ENCODE measurements around the gene TRPC4. TPM values are rescaled to one million over a fixed set of nuclear protein-coding genes. Genes with fewer than 3 reads are reported as not detected.

TRPC4 gene
- total RNA-seq, 8 experiments from 2014 or later, result 0.25 to 7.3 (median 3.1) TPM

- in situ Hi-C loops (cut with MboI; ENCODE audit: low pct_unique_long_range_greater_than_20kb in 2 of 9, low sequenced_read_pairs in 9 of 9, unreplicated experiment in 9 of 9), result loop anchor here in 2 of 9 experiments (25.0 kb wide), 3 partner anchors 222 to 597 kb away; partner anchors contain the start of gene TRPC4 (in 1 of the 2)
These were observed 229.1 kb downstream of the TRPC4 start for GRCh38 chr13:37640499-37640898.

GRCh38 chr13:37636701-37637100, 232.9 kb downstream of the TRPC4 start:
- in situ Hi-C loops (cut with MboI; ENCODE audit: low pct_unique_long_range_greater_than_20kb in 2 of 9, low sequenced_read_pairs in 9 of 9, unreplicated experiment in 9 of 9), result loop anchor here in 2 of 9 experiments (25.0 kb wide), 3 partner anchors 226 to 601 kb away; partner anchors contain the start of gene TRPC4 (in 1 of the 2)
- Histone ChIP-seq H3K4me1 (replicated peaks in 1 of 2) (peaks cover 0 to 9% of the 10 kb centered on the region in 2 donors), H3K4me3 (no peak overlapping the region), H3K27ac (no peak overlapping the region)
- 40 to 98% (median 78%) methylated on average over 1 to 8 of the region's 8 CpGs; no CpG with 5 or more reads in 1 of the 10 experiments for WGBS, 10 experiments
- no peak for ATAC-seq (replicated peaks in 6 of 8)

More at GRCh38 chr13:37640499-37640898, 229.1 kb downstream of the TRPC4 start:
- peak in 5 of 8 experiments; percentile 45 to 78 (median 67) for ATAC-seq (replicated peaks in 6 of 8)
- 0 to 15% (median 0%) methylated on average over 2 of the region's 2 CpGs; no CpG with 5 or more reads in 3 of the 10 experiments for WGBS, 10 experiments
- Histone ChIP-seq H3K4me3 (no peak overlapping the region), H3K27ac (no peak overlapping the region), H3K4me1 (replicated peaks in 1 of 2) (peaks cover 3 to 4% of the 10 kb centered on the region in 2 donors)

GRCh38 chr13:37632294-37632693, 237.3 kb downstream of the TRPC4 start:
- in situ Hi-C loops (cut with MboI; ENCODE audit: low pct_unique_long_range_greater_than_20kb in 2 of 9, low sequenced_read_pairs in 9 of 9, unreplicated experiment in 9 of 9), result loop anchor here in 2 of 9 experiments (25.0 kb wide), 3 partner anchors 230 to 605 kb away; partner anchors contain the start of gene TRPC4 (in 1 of the 2)
- Histone ChIP-seq H3K27ac (no peak overlapping the region), H3K4me1 (replicated peaks in 1 of 2) (peaks cover 0 to 6% of the 10 kb centered on the region in 2 donors), H3K4me3 (no peak overlapping the region)
- 35 to 75% (median 56%) methylated on average over 2 to 5 of the region's 5 CpGs; no CpG with 5 or more reads in 2 of the 10 experiments for WGBS, 10 experiments
- peak in 5 of 8 experiments; percentile 65 to 82 (median 72) for ATAC-seq (replicated peaks in 6 of 8)

GRCh38 chr13:37627428-37627827, 242.1 kb downstream of the TRPC4 start:
- in situ Hi-C loops (cut with MboI; ENCODE audit: low pct_unique_long_range_greater_than_20kb in 2 of 9, low sequenced_read_pairs in 9 of 9, unreplicated experiment in 9 of 9), result loop anchor here in 2 of 9 experiments (25.0 kb wide), 3 partner anchors 235 to 610 kb away; partner anchors contain the start of gene TRPC4 (in 1 of the 2)
- Histone ChIP-seq H3K4me3 (no peak overlapping the region), H3K4me1 (replicated peaks in 1 of 2) (peaks cover 0 to 3% of the 10 kb centered on the region in 2 donors), H3K27ac (no peak overlapping the region)
- WGBS, 10 experiments, result 50 to 100% (median 83%) methylated on average over 1 to 4 of the region's 4 CpGs; no CpG with 5 or more reads in 1 of the 10 experiments
- ATAC-seq (replicated peaks in 6 of 8), result no peak

GRCh38 chr13:37621811-37622361, 247.7 kb downstream of the TRPC4 start:
- peak in 1 of 8 experiments; percentile 56 for ATAC-seq (replicated peaks in 6 of 8)
- in situ Hi-C loops (cut with MboI; ENCODE audit: low pct_unique_long_range_greater_than_20kb in 2 of 9, low sequenced_read_pairs in 9 of 9, unreplicated experiment in 9 of 9), result loop anchor here in 2 of 9 experiments (25.0 kb wide), 1 partner anchor 510 kb away; the partner anchor contains the start of gene CSNK1A1L (in 2 of the 2)
- Histone ChIP-seq H3K4me1 (replicated peaks in 1 of 2) (peaks cover 0 to 3% of the 10 kb centered on the region in 2 donors), H3K27ac (no peak overlapping the region), H3K4me3 (no peak overlapping the region)
- WGBS, 10 experiments, result 17 to 90% (median 80%) methylated on average over 1 to 3 of the region's 3 CpGs; no CpG with 5 or more reads in 1 of the 10 experiments

- WGBS, 10 experiments, result 0 to 96% (median 68%) methylated on average over 1 to 2 of the region's 2 CpGs
- Histone ChIP-seq H3K4me3 (no peak overlapping the region), H3K4me1 (replicated peaks in 1 of 2) (peaks cover 0 to 3% of the 10 kb centered on the region in 2 donors), H3K27ac (no peak overlapping the region)
- ATAC-seq (replicated peaks in 6 of 8), result peak in 2 of 8 experiments; percentile 24 to 25
- in situ Hi-C loops (cut with MboI; ENCODE audit: low pct_unique_long_range_greater_than_20kb in 2 of 9, low sequenced_read_pairs in 9 of 9, unreplicated experiment in 9 of 9), result loop anchor here in 2 of 9 experiments (25.0 kb wide), 1 partner anchor 506 kb away; the partner anchor contains the start of gene CSNK1A1L (in 2 of the 2)
These were observed 251.0 kb downstream of the TRPC4 start for GRCh38 chr13:37618554-37618953.

- peaks cover 0 to 3% of the 10 kb centered on the region in 2 donors for H3K4me1 ChIP-seq (replicated peaks in 1 of 2)
- H3K4me3 ChIP-seq, result no peak overlapping the region
- ATAC-seq (replicated peaks in 6 of 8), result peak in 5 of 8 experiments; percentile 42 to 82 (median 56)
- 0 to 100% (median 91%) methylated on average over 1 of the region's 1 CpG; no CpG with 5 or more reads in 5 of the 10 experiments for WGBS, 10 experiments
- no peak overlapping the region for H3K27ac ChIP-seq
- in situ Hi-C loops (cut with MboI; ENCODE audit: low pct_unique_long_range_greater_than_20kb in 2 of 9, low sequenced_read_pairs in 9 of 9, unreplicated experiment in 9 of 9), result loop anchor here in 2 of 9 experiments (25.0 kb wide), 1 partner anchor 505 kb away; the partner anchor contains the start of gene CSNK1A1L (in 2 of the 2)
These were observed 252.4 kb downstream of the TRPC4 start for GRCh38 chr13:37617173-37617572.

GRCh38 chr13:37616131-37616530, 253.4 kb downstream of the TRPC4 start:
- in situ Hi-C loops (cut with MboI; ENCODE audit: low pct_unique_long_range_greater_than_20kb in 2 of 9, low sequenced_read_pairs in 9 of 9, unreplicated experiment in 9 of 9), result loop anchor here in 2 of 9 experiments (25.0 kb wide), 1 partner anchor 504 kb away; the partner anchor contains the start of gene CSNK1A1L (in 2 of the 2)
- Histone ChIP-seq H3K4me1 (replicated peaks in 1 of 2) (peaks cover 0 to 3% of the 10 kb centered on the region in 2 donors), H3K4me3 (no peak overlapping the region), H3K27ac (no peak overlapping the region)
- WGBS, 10 experiments, result 83 to 100% (median 100%) methylated on average over 1 of the region's 1 CpG; no CpG with 5 or more reads in 1 of the 10 experiments
- peak in 1 of 8 experiments; percentile 43 for ATAC-seq (replicated peaks in 6 of 8)

- H3K4me1 ChIP-seq (replicated peaks in 1 of 2), result peaks cover 0 to 3% of the 10 kb centered on the region in 2 donors
- WGBS, 10 experiments, result 44 to 100% (median 90%) methylated on average over 1 to 2 of the region's 2 CpGs
- in situ Hi-C loops (cut with MboI; ENCODE audit: low pct_unique_long_range_greater_than_20kb in 2 of 9, low sequenced_read_pairs in 9 of 9, unreplicated experiment in 9 of 9), result loop anchor here in 2 of 9 experiments (25.0 kb wide), 1 partner anchor 503 kb away; the partner anchor contains the start of gene CSNK1A1L (in 2 of the 2)
- H3K4me3 ChIP-seq, result no peak overlapping the region
- no peak overlapping the region for H3K27ac ChIP-seq
- ATAC-seq (replicated peaks in 6 of 8), result no peak
These were observed 254.3 kb downstream of the TRPC4 start for GRCh38 chr13:37615276-37615675.

GRCh38 chr13:37613638-37614037, 255.9 kb downstream of the TRPC4 start:
- in situ Hi-C loops (cut with MboI; ENCODE audit: low pct_unique_long_range_greater_than_20kb in 2 of 9, low sequenced_read_pairs in 9 of 9, unreplicated experiment in 9 of 9), result loop anchor here in 2 of 9 experiments (25.0 kb wide), 1 partner anchor 501 kb away; the partner anchor contains the start of gene CSNK1A1L (in 2 of the 2)
- Histone ChIP-seq H3K4me1 (replicated peaks in 1 of 2) (peaks cover 0 to 3% of the 10 kb centered on the region in 2 donors), H3K4me3 (no peak overlapping the region), H3K27ac (no peak overlapping the region)
- ATAC-seq (replicated peaks in 6 of 8), result peak in 2 of 8 experiments; percentile 15 to 53
- WGBS, 10 experiments, result 14 to 100% (median 92%) methylated on average over 1 to 2 of the region's 2 CpGs; no CpG with 5 or more reads in 1 of the 10 experiments

GRCh38 chr13:37613236-37613635, 256.3 kb downstream of the TRPC4 start:
- in situ Hi-C loops (cut with MboI; ENCODE audit: low pct_unique_long_range_greater_than_20kb in 2 of 9, low sequenced_read_pairs in 9 of 9, unreplicated experiment in 9 of 9), result loop anchor here in 2 of 9 experiments (25.0 kb wide), 1 partner anchor 501 kb away; the partner anchor contains the start of gene CSNK1A1L (in 2 of the 2)
- Histone ChIP-seq H3K27ac (no peak overlapping the region), H3K4me3 (no peak overlapping the region), H3K4me1 (replicated peaks in 1 of 2) (peaks cover 0 to 3% of the 10 kb centered on the region in 2 donors)
- WGBS, 10 experiments, result 22 to 100% (median 95%) methylated on average over 1 to 3 of the region's 3 CpGs; no CpG with 5 or more reads in 2 of the 10 experiments
- ATAC-seq (replicated peaks in 6 of 8), result peak in 3 of 8 experiments; percentile 36 to 80 (median 49)

- ATAC-seq (replicated peaks in 6 of 8), result no peak
- in situ Hi-C loops (cut with MboI; ENCODE audit: low pct_unique_long_range_greater_than_20kb in 2 of 9, low sequenced_read_pairs in 9 of 9, unreplicated experiment in 9 of 9), result loop anchor here in 4 of 9 experiments (10.0 to 25.0 kb wide), 3 partner anchors 494 to 504 kb away; partner anchors contain the start of gene CSNK1A1L (in 3 of the 4)
- Histone ChIP-seq H3K27ac (no peak overlapping the region), H3K4me3 (no peak overlapping the region), H3K4me1 (replicated peaks in 1 of 2) (no peaks in the 10 kb centered on the region)
- WGBS, 10 experiments, result 0 to 100% (median 57%) methylated on average over 1 of the region's 1 CpG; no CpG with 5 or more reads in 2 of the 10 experiments
These were observed 260.7 kb downstream of the TRPC4 start for GRCh38 chr13:37608750-37609339.

All from motor neuron (in vitro differentiated cells).